GM21423 (cell line): Measurements from ENCODE around the gene DENND1B.
"Not testable (repeated sequence)": the region's sequence is repeated elsewhere in the genome, so short reads cannot be mapped to it uniquely, and the experiment has no call there.

Experiments used
- ATAC-seq: cut with Tn5 transposase; IDR thresholded peaks from one replicate; pipeline ENCODE4 v1.9.1; 2021; ENCODE audit warnings: mild to moderate bottlenecking, moderate library complexity; ENCODE audit not compliant: unreplicated experiment

The DENND1B gene

DNA sequence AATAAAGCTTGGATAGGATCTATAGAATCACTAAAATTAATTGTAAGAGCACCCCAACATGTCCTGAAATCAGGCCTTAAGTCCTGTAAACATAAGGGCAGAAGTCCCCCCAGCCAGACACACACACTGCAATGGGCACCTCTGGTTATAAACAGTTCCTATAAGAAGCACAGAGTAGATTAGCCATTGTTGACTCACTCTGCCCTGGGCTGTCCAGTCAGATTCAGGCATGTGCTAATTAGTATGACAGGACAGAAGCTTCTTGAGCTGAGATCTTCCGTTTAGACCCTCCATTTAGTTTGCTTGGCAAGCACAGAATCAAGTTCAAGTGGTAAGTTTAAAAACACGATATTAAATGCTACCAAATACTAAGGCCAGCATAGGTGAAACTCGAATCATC, 11.8 kb upstream of the DENND1B start:
- no peak for ATAC-seq

DNA sequence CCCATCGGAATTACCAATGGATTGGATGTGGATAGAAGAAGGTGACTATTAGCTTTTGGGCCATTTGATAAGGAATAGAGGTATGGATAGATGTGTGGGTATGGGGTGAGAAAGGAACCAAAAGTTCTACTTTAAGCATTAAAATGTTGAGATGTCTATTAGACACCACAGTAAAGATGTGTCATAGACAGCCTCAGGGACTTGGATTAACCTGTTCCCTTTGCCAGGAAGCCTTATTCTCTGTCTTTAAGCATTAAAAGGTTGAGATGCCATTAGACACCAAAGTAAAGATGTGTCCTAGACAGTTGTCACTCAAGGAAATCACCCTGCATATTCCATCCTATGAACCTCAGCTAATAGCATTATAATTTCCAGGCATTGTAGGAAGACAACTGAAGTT, 11.0 kb upstream of the DENND1B start:
- no peak for ATAC-seq

GRCh38 chr1:197783510-197783948, 8.2 kb upstream of the DENND1B start:
- ATAC-seq = no peak

GRCh38 chr1:197782722-197783360, 7.6 kb upstream of the DENND1B start:
- no peak for ATAC-seq

DNA sequence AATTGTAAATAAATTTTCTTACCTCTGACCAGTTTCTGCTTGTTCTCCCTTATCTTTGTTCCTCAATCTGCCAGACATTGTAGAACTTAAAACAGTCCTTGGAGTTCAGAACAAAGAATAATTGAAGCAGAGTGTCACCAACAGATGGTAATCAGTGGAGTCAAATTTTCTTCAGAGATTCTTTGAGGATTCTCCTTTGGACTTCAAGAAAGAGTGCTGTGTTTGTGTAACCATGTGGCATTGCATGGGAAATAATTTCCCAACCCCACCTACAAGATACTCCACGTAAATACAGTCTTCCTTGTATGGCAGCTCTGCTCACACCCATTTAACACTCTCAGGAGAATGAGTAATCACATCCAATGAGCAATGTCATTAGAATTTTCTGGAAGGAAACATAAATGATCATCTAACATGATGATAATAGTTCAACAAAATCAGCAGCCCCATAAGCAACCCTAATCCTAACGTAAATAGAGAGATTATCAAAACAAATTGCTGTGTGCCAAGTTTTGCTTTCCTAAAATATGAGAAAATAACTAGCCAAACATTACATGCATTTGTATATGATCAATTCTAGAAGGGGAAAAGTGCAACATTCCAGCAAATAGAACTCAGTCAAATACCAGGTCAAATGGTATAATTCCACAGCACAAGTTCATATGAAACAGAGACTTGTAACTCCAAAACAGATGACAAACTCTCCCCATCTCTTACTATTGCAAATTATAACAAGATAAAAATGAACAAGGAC, 6.9 kb upstream of the DENND1B start:
- ATAC-seq = no peak

- ATAC-seq = no peak
These were observed 4.6 kb upstream of the DENND1B start for GRCh38 chr1:197779921-197780320.

- ATAC-seq = no peak
These were observed 3.2 kb upstream of the DENND1B start for GRCh38 chr1:197778366-197778945.

GRCh38 chr1:197776351-197777105, 1.2 kb upstream of the DENND1B start:
- peak; percentile 27 for ATAC-seq

DNA sequence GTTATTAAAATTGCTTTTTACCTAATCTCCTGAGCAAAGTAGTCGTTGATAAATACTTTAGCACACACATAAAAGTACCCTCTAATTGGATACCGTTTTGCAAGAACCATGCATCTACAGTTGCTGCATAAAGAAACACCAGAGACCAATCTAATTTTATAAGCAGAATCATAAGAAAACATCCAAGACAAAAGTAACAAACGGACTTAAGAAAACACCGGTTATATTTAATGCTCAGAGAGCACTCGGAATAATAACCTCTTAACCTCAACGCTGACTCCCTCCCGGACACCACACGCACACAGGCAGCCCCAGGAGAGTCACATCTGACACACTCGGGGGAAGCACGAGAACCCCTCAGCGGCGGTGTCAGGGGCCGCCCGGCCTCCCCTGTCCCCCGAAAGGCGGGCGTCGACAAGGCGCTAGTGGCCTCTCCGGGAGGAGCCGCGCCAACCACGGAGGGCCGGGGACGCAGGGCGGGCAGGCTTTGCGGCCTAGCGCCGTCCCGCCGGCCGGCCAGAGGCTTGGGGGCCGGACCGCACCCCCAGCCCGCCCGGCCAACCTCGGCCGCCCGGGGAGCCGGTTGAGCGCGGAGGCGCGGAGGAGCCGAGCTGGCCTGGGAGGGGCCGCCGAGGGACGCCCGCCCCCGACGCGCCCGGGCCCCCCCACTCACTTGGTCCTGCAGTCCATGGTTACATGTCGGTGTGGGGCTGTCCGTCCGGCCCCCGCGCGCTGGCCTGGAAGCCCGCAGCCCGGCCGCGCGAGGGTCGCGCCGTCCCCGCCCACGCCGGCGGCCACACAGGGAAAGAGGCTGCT, 606 bp downstream of the DENND1B start:
- peak; percentile 19 for ATAC-seq

- no peak for ATAC-seq
These were observed 1.4 kb downstream of the DENND1B start for GRCh38 chr1:197773856-197774255.

- no peak for ATAC-seq
These were observed 3.2 kb downstream of the DENND1B start for GRCh38 chr1:197771904-197772556.

DNA sequence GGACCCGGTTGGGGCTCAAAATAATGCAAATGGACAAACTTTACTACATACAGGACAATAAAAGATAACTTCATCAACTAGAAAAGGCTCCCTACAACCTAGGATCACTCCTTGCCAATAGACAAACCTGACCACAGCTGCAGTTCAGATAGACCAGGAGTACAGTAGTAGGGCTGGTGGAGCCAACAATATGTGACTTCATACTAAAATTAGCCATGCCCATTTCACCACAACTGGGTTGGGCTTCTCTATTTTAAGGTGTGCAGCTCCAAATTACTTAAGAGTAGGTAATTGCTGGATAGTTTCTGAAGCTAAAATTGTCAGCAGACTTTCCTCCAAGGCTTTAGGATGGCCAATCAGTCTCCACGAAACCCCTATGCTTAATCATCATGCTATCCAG, 3.9 kb downstream of the DENND1B start:
- ATAC-seq = no peak

DNA sequence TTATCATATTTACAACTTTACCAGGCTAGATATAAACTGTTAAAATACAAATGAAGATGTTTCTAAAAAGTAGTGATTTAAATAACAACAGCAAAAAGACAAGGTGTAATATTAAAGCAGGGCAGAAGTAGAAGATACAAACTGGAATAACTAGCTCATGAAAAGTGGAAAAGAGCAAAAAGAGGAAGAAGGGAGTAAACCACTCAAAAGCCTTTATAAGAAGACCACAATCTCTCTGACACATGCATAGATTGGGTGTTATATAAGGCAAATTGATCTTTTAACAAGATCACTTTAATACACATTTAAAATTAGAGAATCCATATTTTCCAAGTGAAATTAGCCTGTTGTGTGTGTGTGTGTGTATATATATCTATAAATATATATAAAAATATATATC, 5.0 kb downstream of the DENND1B start:
- ATAC-seq = no peak

- no peak for ATAC-seq
These were observed 6.0 kb downstream of the DENND1B start for GRCh38 chr1:197769287-197769686.

DNA sequence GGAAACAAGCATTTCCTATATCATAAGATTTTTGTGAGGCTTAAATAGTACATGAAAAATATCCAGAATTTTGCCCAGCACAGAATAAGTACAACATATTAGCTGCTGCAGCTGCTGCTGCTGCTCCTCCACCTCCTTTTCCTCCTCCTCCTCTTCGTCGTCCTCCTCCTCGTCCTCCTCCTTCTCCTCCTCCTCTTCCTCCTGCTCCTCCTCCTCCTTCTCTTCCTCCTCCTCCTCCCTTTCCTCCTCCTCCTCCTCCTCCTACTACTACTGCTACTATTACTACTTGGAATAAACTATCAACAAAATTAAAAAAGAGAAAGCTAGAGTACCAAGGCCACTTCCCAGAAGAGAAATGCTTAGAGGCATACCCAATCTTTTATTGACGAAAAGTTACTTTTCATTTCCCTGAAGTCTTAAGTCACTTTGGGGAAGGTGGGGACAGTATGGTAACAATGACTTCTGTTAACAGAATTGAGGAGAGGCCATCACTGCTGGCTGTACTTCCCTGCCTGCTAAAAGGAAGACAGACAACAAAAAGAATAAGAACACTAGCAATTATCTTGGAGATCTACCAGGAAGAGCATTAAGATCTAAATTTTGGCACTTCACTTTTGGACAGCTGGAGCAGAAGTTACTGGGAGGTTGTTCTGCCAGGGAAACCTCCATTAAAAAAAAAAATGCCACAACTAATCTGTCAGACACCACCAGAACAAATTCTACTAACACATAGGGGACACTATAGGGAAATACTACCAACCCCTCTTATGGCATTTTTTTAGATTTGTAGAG, 7.1 kb downstream of the DENND1B start:
- no peak for ATAC-seq

DNA sequence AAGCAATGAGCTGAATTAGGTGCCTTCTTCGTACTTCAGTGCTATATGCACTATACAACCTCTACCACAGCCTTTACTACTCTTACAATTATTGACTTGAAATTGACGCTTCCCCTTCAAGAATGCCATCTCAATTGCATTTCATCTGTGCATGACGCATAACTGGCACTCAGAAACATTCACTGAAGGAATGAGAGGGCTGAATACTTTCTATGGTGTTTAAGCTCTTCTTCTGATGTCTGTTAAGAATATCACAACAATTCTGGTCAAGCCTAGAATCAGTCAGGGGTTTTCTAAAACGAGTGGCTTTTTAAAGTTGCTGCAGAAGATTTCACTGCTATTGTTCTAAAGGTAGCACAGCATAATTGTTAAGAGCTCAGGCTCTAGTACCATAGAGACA, 11.5 kb downstream of the DENND1B start:
- ATAC-seq = no peak

GRCh38 chr1:197763307-197763706, 12.0 kb downstream of the DENND1B start:
- ATAC-seq = no peak

GRCh38 chr1:197761654-197762053, 13.6 kb downstream of the DENND1B start:
- ATAC-seq = peak; percentile 59

- not testable (repeated sequence) for ATAC-seq
These were observed 19.7 kb downstream of the DENND1B start for GRCh38 chr1:197755553-197755952.
